ENCODE data around the gene ELOF1.
"Not testable (repeated sequence)": the region's sequence is repeated elsewhere in the genome, so short reads cannot be mapped to it uniquely, and the experiment has no call there.

The ELOF1 gene

GRCh38 chr19:11566164-11566563 is 7.1 kb upstream of the ELOF1 start:
- DNase-seq: no peak

- not testable (repeated sequence) for DNase-seq
Observed at GRCh38 chr19:11565649-11565980, 6.6 kb upstream of the ELOF1 start.

- DNase-seq: not testable (repeated sequence)
Observed at GRCh38 chr19:11564082-11564807, 5.2 kb upstream of the ELOF1 start.

- no peak for DNase-seq
Observed at GRCh38 chr19:11563532-11563931, 4.5 kb upstream of the ELOF1 start.

GRCh38 chr19:11560404-11561051 is 1.5 kb upstream of the ELOF1 start:
- DNase-seq: peak; percentile 47

GRCh38 chr19:11556634-11557420 is 2.2 kb downstream of the ELOF1 start:
- DNase-seq: no peak

- no peak for DNase-seq
Observed at GRCh38 chr19:11555246-11555645, 3.8 kb downstream of the ELOF1 start.

GRCh38 chr19:11554160-11554559 is 4.9 kb downstream of the ELOF1 start:
- DNase-seq: no peak

- DNase-seq: no peak
Observed at GRCh38 chr19:11552666-11553372, 6.2 kb downstream of the ELOF1 start.

GRCh38 chr19:11551603-11552235 is 7.3 kb downstream of the ELOF1 start:
- no peak for DNase-seq

GRCh38 chr19:11550265-11550664 is 8.8 kb downstream of the ELOF1 start:
- DNase-seq: no peak

GRCh38 chr19:11549386-11549953 is 9.6 kb downstream of the ELOF1 start:
- DNase-seq: no peak

GRCh38 chr19:11547929-11548700 is 10.9 kb downstream of the ELOF1 start:
- no peak for DNase-seq

- no peak for DNase-seq
Observed at GRCh38 chr19:11541238-11541637, 17.8 kb downstream of the ELOF1 start.

- DNase-seq: no peak
Observed at GRCh38 chr19:11540645-11541044, 18.4 kb downstream of the ELOF1 start.

GRCh38 chr19:11539495-11540365 is 19.3 kb downstream of the ELOF1 start:
- no peak for DNase-seq

- DNase-seq: peak; percentile 15
Observed at GRCh38 chr19:11538232-11539036, 20.6 kb downstream of the ELOF1 start, which contains the start of gene CNN1. Gene CNN1 (plus strand): TSS chr19:11538851. CDS start chr19:11538928, 77 bp downstream.

GRCh38 chr19:11535792-11536595 is 23.0 kb downstream of the ELOF1 start:
- DNase-seq: peak; percentile 80

GRCh38 chr19:11534948-11535347 is 24.1 kb downstream of the ELOF1 start:
- DNase-seq: no peak
